ENCODE data around the gene MARCO.
A peak's percentile ranks its signal among the peaks of the same experiment; 100 is the strongest.
"Not testable (repeated sequence)": the region's sequence is repeated elsewhere in the genome, so short reads cannot be mapped to it uniquely, and the experiment has no call there.

MARCO gene

GRCh38 chr2:118929059-118929458 lies 12.9 kb upstream of the MARCO start:
- DNase-seq (ENCODE audit: low read depth) = no peak

DNA sequence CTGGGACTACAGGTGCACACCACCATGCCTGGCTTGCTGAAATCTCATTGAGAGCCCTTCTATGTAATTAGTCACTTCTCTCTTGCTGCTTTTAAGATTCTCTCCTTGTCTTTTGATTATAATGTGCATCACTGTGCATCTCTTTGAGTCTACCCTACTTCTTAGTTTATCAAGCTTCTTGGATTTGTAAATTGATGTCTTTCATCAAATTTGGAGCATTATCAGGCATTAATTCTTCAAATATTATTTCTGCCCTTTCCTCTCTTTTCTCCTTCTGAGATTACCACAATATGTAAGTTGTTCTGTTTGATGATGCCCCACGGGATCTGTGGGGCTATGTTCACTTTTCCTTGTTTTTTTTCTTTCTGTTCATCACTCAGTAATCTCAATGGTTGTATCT lies 9.0 kb upstream of the MARCO start:
- DNase-seq (ENCODE audit: low read depth) = no peak

GRCh38 chr2:118936306-118936705 lies 5.7 kb upstream of the MARCO start:
- no peak for DNase-seq (ENCODE audit: low read depth)

DNA sequence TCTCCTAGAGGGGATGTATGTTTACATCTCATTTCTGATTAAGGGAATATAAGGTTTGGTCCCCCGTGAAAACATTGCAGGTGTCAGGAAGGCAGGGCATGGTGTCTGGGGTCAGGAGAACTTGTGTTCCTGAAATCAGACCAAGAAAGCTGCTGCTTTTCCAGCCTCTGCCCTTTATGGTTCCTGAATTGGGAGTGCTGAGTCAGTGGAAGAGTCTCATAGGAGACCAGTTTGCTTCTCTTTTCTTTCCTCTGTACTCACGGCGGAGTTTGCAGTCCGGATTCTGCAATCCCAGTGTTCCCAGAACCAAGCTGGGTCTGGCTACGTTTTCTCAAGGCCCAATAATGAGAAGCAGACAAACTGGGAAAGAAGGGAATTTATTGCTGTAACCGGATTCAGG lies 5.1 kb upstream of the MARCO start:
- no peak for DNase-seq (ENCODE audit: low read depth)

DNA sequence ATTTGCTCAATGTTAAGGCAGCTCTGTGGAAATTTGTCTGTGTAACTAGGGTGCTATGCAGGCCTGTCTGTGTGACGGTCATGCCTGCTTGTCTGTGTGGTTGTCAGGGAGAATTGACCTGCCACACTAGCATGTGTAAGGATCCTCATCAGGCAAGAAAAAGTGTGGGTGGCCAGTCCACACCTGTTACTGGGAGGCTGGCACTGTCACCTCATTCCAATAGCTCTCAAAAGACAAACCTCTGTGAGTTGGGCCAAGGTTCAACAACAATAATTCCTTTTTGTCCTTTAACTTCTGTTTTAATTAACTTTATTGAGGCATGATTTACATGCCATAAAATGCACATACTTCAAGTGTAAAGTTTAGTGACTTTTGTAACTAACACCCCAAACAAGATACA lies 4.2 kb upstream of the MARCO start:
- DNase-seq (ENCODE audit: low read depth) = no peak

- DNase-seq (ENCODE audit: low read depth) = no peak
Measured at GRCh38 chr2:118939994-118940393, 2.0 kb upstream of the MARCO start.

DNA sequence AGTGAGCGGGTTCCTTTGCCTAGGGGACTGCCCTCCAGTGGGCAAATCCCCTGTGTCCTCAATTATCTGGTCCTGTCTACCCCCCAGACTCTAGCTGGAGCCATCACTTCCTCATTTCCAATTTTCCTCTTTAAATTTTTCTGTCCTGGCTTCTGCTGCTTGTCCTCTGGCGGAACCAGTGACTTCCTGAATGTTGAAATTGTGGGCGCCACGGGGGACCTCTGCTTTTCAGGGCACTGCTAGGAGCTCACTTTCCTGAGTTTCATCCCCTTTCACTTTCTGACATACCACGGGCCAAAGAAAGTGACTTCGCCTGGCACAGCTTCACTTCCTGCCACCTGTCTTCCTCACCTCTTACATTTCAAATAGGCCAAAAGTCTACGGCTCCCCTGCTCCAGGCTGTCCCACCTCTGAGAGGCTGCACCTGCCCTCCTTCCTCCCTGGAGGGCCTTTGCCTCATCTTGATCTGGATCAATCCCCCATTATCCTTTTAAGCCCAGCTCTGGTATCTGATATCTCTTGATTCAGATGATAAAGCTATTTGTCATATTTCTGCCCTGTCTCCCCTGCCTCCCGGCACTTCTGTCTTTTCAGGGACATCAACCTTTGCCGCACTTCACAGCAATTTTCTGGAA lies 1.4 kb upstream of the MARCO start:
- no peak for DNase-seq (ENCODE audit: low read depth)

- DNase-seq (ENCODE audit: low read depth) = no peak
Measured at GRCh38 chr2:118943286-118943685, 1.3 kb downstream of the MARCO start.

DNA sequence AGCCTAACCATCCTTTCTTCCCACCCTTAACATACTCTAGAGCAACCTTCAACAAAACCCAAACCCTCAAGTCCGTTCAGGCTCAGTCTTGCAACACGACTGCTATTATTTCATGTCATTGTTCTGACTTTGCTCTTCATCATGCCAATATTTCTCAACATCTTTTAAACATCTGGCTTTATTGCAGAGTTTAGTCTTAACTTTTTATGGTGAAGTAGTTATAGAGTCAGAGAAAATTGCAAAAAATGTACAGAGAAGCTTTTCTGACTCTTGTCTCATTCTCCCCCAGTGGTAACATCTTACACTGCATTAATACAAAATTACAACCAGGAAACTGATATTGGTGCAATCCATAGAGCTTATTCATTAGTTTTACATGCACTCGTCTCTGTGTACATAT lies 3.9 kb downstream of the MARCO start:
- DNase-seq (ENCODE audit: low read depth) = no peak

GRCh38 chr2:118948266-118948665 lies 6.3 kb downstream of the MARCO start:
- not testable (repeated sequence) for DNase-seq (ENCODE audit: low read depth)

- no peak for DNase-seq (ENCODE audit: low read depth)
Measured at GRCh38 chr2:118954297-118955060, 12.5 kb downstream of the MARCO start.

- no peak for DNase-seq (ENCODE audit: low read depth)
Measured at GRCh38 chr2:118965737-118966136, 23.7 kb downstream of the MARCO start.

DNA sequence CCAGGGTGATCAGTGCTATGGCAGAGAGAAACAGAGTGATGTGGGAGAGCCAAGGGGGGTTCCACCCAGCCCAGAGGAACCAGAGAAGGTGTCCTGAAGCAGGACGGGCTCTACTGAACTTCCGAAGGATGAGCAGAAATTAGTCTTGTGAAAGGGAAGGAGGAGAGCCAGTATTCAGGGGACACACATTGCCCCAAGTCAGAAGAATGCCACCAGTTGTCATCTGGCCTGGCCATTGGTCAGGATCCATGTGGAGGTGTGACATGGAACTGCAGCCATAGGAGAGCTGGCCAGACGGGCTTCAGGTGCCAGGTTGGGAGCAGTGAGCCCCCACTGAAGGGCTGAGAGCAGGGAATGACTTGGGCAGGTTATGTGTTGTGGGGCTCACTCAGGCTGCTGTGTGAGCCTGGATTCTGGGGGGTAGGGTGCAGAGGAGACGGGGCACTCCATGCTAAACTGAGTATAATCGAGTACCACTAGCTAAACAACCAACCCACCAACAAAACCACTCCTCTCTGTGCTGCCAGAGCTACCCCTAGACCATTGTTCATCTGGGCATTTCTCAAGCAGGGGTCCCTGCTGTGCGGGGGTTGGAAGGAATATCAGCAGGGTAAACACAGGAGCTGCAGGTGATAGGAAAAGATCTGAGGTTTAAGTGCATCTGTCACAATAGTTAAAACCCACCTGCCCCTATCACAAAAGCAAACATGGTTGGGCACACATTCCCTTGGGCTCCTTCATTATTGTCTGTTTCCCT lies 25.3 kb downstream of the MARCO start:
- DNase-seq (ENCODE audit: low read depth) = no peak

DNA sequence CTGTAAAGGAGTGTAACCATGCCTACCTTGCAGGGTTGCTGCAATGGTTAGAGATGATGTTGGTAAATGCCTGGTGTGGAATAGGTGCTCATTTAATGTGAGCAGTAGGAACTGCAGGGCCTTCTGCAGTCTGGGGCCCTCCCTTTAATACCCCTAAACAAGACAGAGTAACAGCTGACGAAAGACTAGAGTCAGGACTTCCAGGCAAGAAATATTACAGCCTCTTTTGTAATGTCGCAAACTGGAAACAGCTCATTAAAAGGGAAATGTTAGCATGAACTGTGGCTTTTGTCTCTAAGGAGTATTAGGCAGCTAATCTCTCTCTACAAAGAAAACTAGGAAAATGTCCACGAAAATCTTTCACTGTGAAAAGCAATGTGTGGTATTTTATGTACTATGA lies 26.0 kb downstream of the MARCO start:
- no peak for DNase-seq (ENCODE audit: low read depth)

- DNase-seq (ENCODE audit: low read depth) = no peak
Measured at GRCh38 chr2:118968961-118969733, 27.2 kb downstream of the MARCO start.

- DNase-seq (ENCODE audit: low read depth) = no peak
Measured at GRCh38 chr2:118969734-118970395, 27.9 kb downstream of the MARCO start.

DNA sequence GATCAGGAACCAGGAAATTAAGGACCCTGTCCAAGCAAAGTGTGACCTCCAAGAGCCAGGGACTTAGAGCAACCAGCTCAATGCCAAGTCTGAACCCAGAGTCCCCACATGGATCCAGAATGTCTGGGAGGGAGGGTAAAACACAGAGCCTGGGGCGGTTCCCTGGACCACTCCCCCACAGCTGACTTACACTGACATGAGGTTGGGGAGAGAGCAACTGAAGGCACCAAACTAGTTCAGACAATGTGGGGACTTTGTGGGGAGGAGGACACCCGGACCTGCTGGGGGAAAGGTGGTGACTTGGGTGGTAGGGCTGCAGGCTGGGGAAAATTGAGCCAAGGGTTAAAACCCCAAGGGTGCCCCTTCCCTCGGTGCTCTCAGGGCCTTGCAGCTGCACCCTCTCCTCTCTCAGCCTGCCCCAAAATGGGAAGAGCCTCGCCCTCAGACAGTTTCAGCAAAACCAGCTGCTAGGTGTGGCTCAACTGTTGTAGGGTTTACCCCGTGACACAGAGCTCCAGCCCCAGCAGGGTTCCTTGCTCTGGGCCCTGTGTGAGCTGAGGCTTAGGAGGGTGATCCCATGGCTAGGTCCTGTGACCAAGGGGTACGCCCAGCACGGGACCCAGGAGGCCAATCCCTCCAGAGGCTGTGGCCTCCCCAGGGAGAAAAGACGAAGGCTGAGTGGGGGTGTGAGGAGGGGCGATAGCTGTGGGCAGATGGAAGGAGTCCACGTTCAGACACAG lies 28.6 kb downstream of the MARCO start:
- no peak for DNase-seq (ENCODE audit: low read depth)

DNA sequence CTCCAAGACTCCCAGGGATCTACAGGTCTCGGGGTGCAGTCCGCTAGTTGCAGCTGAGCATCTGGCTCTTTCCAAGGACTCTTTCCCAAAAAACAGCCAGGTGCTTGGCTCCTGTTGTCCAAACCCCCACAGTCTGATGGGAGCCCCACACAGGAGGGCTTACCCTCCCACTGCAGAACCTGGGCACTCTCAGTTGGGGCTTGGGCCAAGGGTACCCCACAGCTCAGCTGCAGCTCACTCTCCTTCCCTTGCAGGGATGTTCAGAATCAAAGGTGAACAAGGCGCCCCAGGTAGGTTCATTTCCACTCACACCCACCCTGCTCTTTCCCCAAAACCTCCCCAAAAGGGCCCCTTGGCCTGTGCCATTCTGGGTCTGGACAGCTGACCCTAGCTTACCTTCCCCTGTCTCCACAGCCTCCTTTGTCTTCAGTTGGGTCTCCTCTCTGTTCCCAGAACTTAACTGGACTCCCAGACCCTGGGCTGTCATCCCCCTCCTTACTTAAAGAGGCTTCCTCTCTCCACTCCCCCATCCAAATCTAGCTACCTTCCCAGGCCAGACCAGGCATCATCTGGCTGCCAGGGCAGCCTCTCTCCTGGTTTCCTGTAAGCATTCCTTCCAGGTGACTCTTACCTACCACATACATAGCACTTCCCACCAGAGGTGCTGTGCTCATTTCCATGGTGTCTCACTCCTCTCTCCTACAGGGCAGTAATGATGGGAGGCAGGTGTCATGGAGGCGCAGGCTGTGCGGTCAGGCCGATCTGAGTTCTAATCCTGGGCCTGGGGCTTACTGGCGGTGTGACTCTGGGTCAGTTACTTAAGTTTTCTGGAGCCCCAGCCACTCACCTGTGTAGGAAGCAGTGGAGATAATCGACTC lies 29.5 kb downstream of the MARCO start:
- DNase-seq (ENCODE audit: low read depth) = no peak

DNA sequence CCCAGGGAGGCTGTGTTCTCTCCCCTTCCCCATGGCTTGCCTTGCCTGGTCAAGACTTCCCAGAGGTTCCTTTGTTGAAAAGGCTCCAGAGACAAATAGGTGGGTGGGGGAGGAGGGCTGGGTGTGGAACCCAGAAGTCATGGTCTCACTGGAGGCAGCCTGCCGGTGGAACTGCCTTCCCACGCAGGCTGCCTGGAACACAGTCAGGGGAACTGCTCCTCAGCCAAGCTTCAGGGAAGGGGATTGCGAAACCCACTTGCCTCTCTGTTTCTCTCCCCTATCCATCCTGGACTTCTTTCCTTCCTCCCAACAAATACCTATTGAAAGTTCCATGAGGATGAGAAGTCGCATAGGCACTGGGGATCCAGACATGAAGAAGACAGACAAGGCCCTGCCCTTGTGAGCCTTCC lies 31.6 kb downstream of the MARCO start:
- peak; percentile 21 for DNase-seq (ENCODE audit: low read depth)

Measured in fibroblast of the conjunctiva (primary cell).